Measurements from ENCODE around the gene TIMP4. TPM values are rescaled to one million over a fixed set of nuclear protein-coding genes. Genes with fewer than 3 reads are reported as not detected.

The TIMP4 gene
- polyA plus RNA-seq, 4 donors, result 0.93 to 7.1 (median 1.4) TPM

- DNase-seq (ENCODE audit: low read depth in 4 of 4, low spot score in 3 of 4), result no peak
Observed at GRCh38 chr3:12149029-12149428, 9.7 kb downstream of the TIMP4 start.

GRCh38 chr3:12148183-12148940 lies 10.3 kb downstream of the TIMP4 start:
- no peak for DNase-seq (ENCODE audit: low read depth in 4 of 4, low spot score in 3 of 4)

GRCh38 chr3:12147049-12147780 lies 11.5 kb downstream of the TIMP4 start:
- no peak for DNase-seq (ENCODE audit: low read depth in 4 of 4, low spot score in 3 of 4)

DNA sequence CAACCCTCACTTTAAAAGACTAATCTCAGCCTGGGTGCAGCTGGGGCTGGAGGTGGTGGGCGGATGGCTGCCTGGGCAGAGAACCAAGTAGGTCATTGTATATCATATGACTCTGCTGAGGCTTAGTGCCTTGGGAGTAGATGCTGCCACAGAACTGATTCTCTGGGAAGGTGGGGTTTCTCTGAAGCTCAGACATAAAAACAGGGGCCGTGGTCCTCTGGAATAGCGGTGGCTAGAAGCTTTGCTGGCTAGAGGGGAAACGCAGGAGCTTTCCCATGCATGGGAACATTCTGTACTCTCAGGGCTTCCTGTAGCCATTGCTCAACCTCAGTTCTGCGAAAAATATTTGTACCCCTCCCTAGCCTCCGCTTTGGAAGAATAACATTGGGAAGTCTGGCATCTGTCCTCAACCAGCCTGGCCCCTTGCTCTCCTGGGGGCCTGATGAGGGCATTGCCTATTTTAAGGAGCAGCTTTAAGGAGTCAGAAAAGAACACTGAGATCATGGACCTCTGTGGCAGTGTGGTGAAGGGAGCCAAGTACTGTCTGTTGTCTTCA lies 14.7 kb downstream of the TIMP4 start:
- no peak for DNase-seq (ENCODE audit: low read depth in 4 of 4, low spot score in 3 of 4)

DNA sequence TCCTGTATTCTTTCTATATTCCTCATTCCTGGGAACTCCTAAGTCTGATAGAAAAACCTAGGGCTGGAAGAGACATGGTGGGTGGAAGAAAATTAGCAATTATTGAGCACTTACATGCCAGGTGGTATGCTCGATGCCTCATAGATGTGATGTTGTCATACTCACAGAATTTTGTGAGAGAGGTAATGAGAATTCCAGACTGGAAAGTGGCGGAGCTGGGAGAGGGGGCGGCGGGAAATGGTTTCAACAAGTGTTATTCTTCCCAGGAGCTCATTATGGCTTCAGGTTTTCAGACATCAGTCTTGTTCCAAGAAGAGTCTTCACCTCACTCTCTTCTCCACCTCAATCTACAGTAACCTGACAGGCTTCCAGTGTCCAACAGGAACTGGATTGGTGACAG lies 16.2 kb downstream of the TIMP4 start:
- DNase-seq (ENCODE audit: low read depth in 4 of 4, low spot score in 3 of 4), result no peak

GRCh38 chr3:12141350-12141749 lies 17.4 kb downstream of the TIMP4 start:
- DNase-seq (ENCODE audit: low read depth in 4 of 4, low spot score in 3 of 4), result no peak

GRCh38 chr3:12139111-12139511 lies 19.6 kb downstream of the TIMP4 start:
- no peak for DNase-seq (ENCODE audit: low read depth in 4 of 4, low spot score in 3 of 4)

GRCh38 chr3:12138044-12138443 lies 20.7 kb downstream of the TIMP4 start:
- no peak for DNase-seq (ENCODE audit: low read depth in 4 of 4, low spot score in 3 of 4)

DNA sequence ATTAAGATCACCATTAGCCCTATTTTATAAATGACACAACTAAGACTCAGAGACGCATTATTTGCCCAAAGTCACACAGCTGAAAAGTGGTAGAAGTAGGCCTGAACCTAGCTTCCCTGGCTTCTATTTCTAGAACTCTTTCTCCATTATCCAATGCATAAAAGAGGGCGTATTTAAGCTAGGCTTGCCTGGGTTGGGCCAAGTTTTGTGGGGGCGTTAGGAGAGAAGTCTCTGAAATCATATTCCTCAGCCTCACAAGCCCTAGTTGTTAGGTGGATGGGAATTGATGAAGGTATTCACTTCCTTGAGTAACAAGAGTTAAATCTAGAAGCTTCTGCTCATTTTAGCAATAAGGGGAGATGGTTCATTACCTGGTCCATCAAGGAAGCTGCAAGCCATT lies 22.3 kb downstream of the TIMP4 start:
- no peak for DNase-seq (ENCODE audit: low read depth in 4 of 4, low spot score in 3 of 4)

DNA sequence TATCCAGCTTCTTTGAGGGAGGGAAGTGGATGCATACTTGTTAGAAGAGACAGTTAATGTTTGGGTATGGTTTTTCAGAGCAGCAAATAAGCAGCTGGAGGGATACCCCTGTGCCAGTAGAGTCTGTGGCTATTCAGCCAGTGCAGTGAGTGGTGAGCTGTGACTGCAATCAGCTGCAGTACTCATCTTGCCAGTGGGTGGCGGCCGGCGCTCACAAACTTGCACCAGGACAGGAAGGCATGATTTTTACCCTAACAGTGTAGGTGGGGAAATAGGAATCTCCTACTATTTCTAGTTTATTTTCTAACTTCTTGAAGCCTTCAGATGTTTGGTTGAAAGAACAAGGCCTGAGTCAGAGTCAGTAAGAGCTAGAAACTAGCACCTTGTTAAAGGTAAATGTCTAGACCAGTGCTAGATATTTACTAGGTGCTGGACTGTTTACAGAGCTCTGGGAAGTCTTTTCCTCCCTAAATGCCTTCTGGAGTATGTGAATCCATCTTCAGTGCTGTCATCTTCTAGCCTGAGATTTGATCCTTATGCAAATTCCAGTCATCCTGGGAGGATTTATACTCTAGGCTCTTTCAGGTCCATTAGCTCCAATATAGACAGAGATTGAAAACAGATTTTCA lies 23.6 kb downstream of the TIMP4 start:
- peak in 1 of 4 donors; percentile 45 for DNase-seq (ENCODE audit: low read depth in 4 of 4, low spot score in 3 of 4)

DNA sequence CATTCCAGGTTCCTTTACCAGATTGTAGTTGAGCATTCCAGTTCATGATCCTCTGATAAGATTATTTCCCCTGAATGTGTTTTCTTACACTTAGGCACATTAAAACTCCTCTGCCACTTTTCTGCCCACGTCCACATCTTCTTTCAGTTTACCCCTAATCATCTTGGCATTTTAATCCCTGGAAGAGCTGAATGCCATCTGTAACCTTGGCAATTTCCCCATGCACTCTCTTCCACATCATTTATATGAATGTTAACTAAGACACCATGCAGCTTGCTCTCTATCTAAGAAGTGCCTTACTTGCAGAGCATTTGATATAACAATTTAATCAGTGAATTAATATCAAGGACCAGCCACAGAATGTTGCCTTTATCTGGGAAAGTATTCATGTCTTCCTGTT lies 25.8 kb downstream of the TIMP4 start:
- no peak for DNase-seq (ENCODE audit: low read depth in 4 of 4, low spot score in 3 of 4)

DNA sequence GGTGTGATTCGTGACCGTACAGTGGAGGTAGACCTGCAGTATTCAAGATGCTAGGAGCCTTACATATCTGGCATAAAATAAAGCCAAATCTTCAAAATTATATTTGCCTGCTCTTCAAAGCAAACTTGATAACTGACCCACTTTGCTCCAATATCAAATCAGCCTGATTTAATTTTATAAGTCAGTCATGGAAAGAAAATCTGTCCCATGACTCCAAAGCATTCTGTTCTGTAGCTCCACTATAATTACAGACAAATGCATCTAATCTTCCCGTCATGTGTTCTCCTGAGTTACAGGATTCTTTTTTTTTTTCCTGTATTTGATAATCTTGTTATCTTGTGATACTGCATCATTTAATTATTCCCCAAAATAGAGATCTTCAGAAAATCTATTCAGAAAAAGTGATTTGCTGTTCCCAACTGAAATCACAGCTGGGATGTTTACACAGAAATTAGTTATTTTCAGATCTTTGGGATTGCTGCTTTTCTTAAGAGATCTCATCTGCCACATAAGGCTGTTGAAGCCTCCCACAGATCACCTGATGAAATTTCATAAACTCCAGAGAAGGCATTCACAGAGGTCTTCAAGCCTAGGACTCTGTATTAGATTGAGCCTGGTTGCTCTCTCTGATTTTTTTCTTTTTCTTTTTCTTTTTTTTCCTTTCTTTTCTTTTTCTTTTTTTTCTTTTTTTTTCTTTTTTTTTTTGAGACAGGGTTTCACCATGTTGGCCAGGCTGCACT lies 27.2 kb downstream of the TIMP4 start:
- no peak for DNase-seq (ENCODE audit: low read depth in 4 of 4, low spot score in 3 of 4)

GRCh38 chr3:12127391-12127790 lies 31.3 kb downstream of the TIMP4 start:
- no peak for DNase-seq (ENCODE audit: low read depth in 4 of 4, low spot score in 3 of 4)

DNA sequence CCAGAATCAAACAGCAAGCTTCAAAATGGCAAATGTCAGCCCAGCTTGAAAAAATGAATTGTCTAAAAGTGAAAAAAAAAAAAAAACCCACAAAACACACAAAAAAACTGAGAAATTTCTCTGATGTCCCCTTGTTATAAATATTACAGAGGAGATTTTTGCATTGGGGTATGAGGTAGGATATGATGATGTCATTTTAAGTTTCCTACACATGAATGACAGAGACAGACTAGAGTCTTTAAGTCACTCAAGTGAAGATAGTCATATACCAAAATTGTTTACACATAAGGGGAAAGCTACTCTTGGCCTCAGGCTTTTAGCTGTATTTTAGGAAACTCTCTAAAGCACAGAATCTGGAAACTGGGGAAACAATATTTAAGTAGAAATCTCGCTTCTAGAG lies 32.9 kb downstream of the TIMP4 start:
- DNase-seq (ENCODE audit: low read depth in 4 of 4, low spot score in 3 of 4), result no peak

- no peak for DNase-seq (ENCODE audit: low read depth in 4 of 4, low spot score in 3 of 4)
Observed at GRCh38 chr3:12121466-12121865, 37.2 kb downstream of the TIMP4 start.

DNA sequence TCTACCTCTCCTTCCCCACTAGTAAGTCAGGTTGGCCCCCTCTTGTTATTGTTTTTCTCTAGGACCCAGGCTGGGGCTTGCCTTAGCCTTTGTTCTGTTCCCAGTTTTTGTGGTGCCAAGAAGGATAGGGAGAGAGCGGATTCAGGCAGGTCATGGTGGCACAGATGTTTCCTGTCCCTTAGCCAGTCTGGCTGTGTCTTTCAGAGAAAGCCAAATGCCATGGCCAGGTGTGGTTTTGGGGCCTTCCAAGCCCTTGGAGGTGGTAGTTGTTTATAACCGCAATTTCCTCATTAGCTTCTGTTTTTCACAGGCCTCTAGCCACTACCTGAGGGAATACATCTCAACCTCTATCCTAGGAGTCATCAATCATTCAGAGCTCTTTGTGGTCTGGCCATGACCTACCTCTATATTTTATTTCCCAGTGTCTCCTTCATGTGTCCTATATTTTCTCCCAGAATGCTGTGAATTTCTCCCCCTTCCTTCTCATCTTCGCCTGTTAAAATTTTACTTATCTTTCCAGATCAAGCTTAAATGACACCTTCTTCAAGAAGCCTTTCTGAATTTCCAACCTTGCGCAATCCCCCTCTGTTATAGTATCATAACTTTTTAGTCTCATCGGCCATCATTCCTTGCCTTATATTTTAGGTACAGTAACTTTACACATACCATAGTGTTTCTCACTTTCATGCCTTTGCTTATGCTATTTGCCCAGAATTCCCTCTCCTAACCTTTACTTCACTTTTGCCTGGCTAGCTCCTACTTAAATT lies 38.2 kb downstream of the TIMP4 start:
- no peak for DNase-seq (ENCODE audit: low read depth in 4 of 4, low spot score in 3 of 4)

- no peak for DNase-seq (ENCODE audit: low read depth in 4 of 4, low spot score in 3 of 4)
Observed at GRCh38 chr3:12117473-12117872, 41.2 kb downstream of the TIMP4 start.

GRCh38 chr3:12116870-12117269 lies 41.8 kb downstream of the TIMP4 start:
- no peak for DNase-seq (ENCODE audit: low read depth in 4 of 4, low spot score in 3 of 4)

DNA sequence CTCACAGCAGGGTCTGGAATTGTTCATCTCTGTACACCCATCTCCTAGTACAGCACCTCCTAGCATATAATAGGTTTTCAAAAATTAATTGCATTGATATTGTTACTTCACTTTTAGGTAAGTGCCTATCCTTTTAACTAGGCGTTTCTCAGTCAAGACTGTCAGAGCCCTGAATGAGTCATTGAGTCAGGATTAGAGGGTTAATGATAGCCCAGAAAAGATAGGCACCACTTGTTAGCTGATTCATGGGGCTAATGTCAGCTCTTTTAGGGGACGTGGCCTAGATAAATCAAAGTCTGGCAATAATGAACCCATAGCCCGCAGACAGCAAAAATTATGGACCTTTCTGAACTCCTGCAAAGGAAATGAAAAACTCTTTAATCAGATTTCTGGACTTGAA lies 42.9 kb downstream of the TIMP4 start:
- DNase-seq (ENCODE audit: low read depth in 4 of 4, low spot score in 3 of 4), result no peak

GRCh38 chr3:12115104-12115503 lies 43.6 kb downstream of the TIMP4 start:
- no peak for DNase-seq (ENCODE audit: low read depth in 4 of 4, low spot score in 3 of 4)
